CD14-positive monocyte (primary cell): ENCODE data around the gene GGA3. TPM values are rescaled to one million over a fixed set of nuclear protein-coding genes. Genes with fewer than 3 reads are reported as not detected.
A peak's percentile ranks its signal among the peaks of the same experiment; 100 is the strongest.

ENCODE experiments used
- DNase-seq, 3 donors: peaks; one replicate each; pipeline ENCODE4 v3.0.0-alpha.2; 2011 to 2022
- H2AFZ ChIP-seq: 2 replicates; pipeline ENCODE4 v1.6.0; 2012; ENCODE audit warnings: mild to moderate bottlenecking, low read depth, low read length, inconsistent platforms; ENCODE audit not compliant: insufficient read depth, poor library complexity, severe bottlenecking
- H3K27ac ChIP-seq, 2 donors: 1 replicate in 1 of 2; 2 replicates in 1 of 2; pipeline ENCODE4 v1.5.1; 2012 to 2013; ENCODE audit warnings: low read length in 2 of 2, control low read depth in 1 of 2, inconsistent platforms in 1 of 2, low read depth in 1 of 2, mild to moderate bottlenecking in 1 of 2
- H3K27me3 ChIP-seq, 2 donors: one replicate each; pipeline versions ENCODE4 v1.6.0 to v1.6.1; 2011 to 2013; ENCODE audit warnings: low read length in 2 of 2; ENCODE audit not compliant: control insufficient read depth in 2 of 2, insufficient read depth in 2 of 2
- H3K36me3 ChIP-seq, 2 donors: replicated peaks in 1 of 2; 1 replicate in 1 of 2; 2 replicates in 1 of 2; pipeline versions ENCODE4 v1.5.1 to v1.6.1; 2012 to 2013; ENCODE audit warnings: low read length in 2 of 2, control low read depth in 1 of 2, inconsistent platforms in 1 of 2, mild to moderate bottlenecking in 1 of 2; ENCODE audit not compliant: insufficient read depth in 2 of 2, control insufficient read depth in 1 of 2
- H3K4me1 ChIP-seq, 2 donors: 1 replicate in 1 of 2; 2 replicates in 1 of 2; pipeline versions ENCODE4 v1.5.1 to v1.6.1; 2012 to 2013; ENCODE audit warnings: low read length in 2 of 2, control low read depth in 1 of 2, inconsistent platforms in 1 of 2, mild to moderate bottlenecking in 1 of 2, moderate library complexity in 1 of 2; ENCODE audit not compliant: insufficient read depth in 2 of 2, control insufficient read depth in 1 of 2
- H3K4me2 ChIP-seq: replicated peaks from 2 replicates; pipeline ENCODE3; 2012; ENCODE audit warnings: low read length, moderate library complexity, mild to moderate bottlenecking; ENCODE audit not compliant: poor library complexity, severe bottlenecking; ENCODE audit errors: extremely low read depth
- H3K4me3 ChIP-seq, 3 experiments: fragments of 200-600 bp in 1 of 3; sonication (generic) in 1 of 3; replicated peaks in 1 of 3; 1 replicate in 2 of 3; 2 replicates in 1 of 3; pipeline ENCODE4 v1.5.1; 2011 to 2013; ENCODE audit warnings: low read length in 3 of 3, mild to moderate bottlenecking in 3 of 3, control low read depth in 2 of 3, low read depth in 2 of 3, inconsistent platforms in 1 of 3, moderate library complexity in 1 of 3
- H3K79me2 ChIP-seq: 2 replicates; pipeline ENCODE4 v1.6.0; 2012; ENCODE audit warnings: mild to moderate bottlenecking, control low read depth, inconsistent platforms, low read length, moderate library complexity; ENCODE audit not compliant: insufficient read depth
- H3K9ac ChIP-seq: 2 replicates; pipeline ENCODE4 v1.6.0; 2017; ENCODE audit warnings: low read length, mild to moderate bottlenecking; ENCODE audit not compliant: insufficient read depth, poor library complexity, severe bottlenecking
- H3K9me3 ChIP-seq, 2 donors: replicated peaks in 1 of 2; 1 replicate in 1 of 2; 2 replicates in 1 of 2; pipeline versions ENCODE4 v1.5.1 to v1.6.1; 2012 to 2013; ENCODE audit warnings: low read length in 2 of 2, control low read depth in 1 of 2; ENCODE audit not compliant: control insufficient read depth in 1 of 2, insufficient read depth in 1 of 2
- H4K20me1 ChIP-seq: 2 replicates; pipeline ENCODE4 v1.6.0; 2012; ENCODE audit warnings: mild to moderate bottlenecking, low read length, control low read depth, moderate library complexity; ENCODE audit not compliant: insufficient read depth
- H3K27ac Mint-ChIP-seq, 7 donors: one replicate each; pipeline ENCODE4 v1.8.0; 2020; ENCODE audit warnings: mild to moderate bottlenecking in 7 of 7, mixed read lengths in 7 of 7, moderate library complexity in 6 of 7, inconsistent platforms in 2 of 7
- H3K27me3 Mint-ChIP-seq, 3 donors: one replicate each; pipeline ENCODE4 v1.8.0; 2021 to 2022; ENCODE audit warnings: low read depth in 3 of 3, mild to moderate bottlenecking in 3 of 3, mixed read lengths in 3 of 3, moderate library complexity in 3 of 3, inconsistent platforms in 1 of 3
- H3K36me3 Mint-ChIP-seq, 2 donors: one replicate each; pipeline ENCODE4 v1.8.0; 2020; ENCODE audit warnings: mixed read lengths in 2 of 2, inconsistent platforms in 1 of 2, mild to moderate bottlenecking in 1 of 2
- H3K4me1 Mint-ChIP-seq: one replicate; pipeline ENCODE4 v1.8.0; 2020; ENCODE audit warnings: mild to moderate bottlenecking, mixed read lengths
- H3K4me3 Mint-ChIP-seq, 2 donors: one replicate each; pipeline ENCODE4 v1.8.0; 2020; ENCODE audit warnings: mild to moderate bottlenecking in 2 of 2, mixed read lengths in 2 of 2, moderate library complexity in 1 of 2
- H3K9me3 Mint-ChIP-seq, 7 donors: one replicate each; pipeline ENCODE4 v1.8.0; 2020 to 2022; ENCODE audit warnings: mixed read lengths in 7 of 7, mild to moderate bottlenecking in 6 of 7, moderate library complexity in 6 of 7, inconsistent platforms in 2 of 7
- CTCF ChIP-seq: fragments of 200-600 bp; IDR thresholded peaks from one replicate; pipeline ENCODE4 v1.8.0; 2022; ENCODE audit warnings: antibody characterized with exemption, mild to moderate bottlenecking
- WGBS: methylation state at CpG from one replicate; pipeline ENCODE4 v1.1.5; 2013; ENCODE audit warnings: missing lambda C conversion rate; ENCODE audit not compliant: insufficient coverage; 5-methylcytosine and 5-hydroxymethylcytosine counted together
- intact Hi-C, 2 donors: fragments of 100-400 bp; cut with micrococcal nuclease; formaldehyde crosslinking; loops; one replicate each; pipeline versions ENCODE4 v1.15.0 to v1.15.1; 2023
- polyA plus RNA-seq, 3 donors: library from polyadenylated mRNA; depleted of rRNA in 1 of 3; unstranded in 2 of 3; stranded (reverse) in 1 of 3; fragments of 300-500 nt in 2 of 3; fragments of >200 nt in 1 of 3; fragmentation: Illumina TruSeq in 2 of 3; gene quantifications; 1 replicate in 2 of 3; 2 replicates in 1 of 3; pipeline ENCODE4 v1.2.3, GENCODE V29; 2012 to 2021

The GGA3 gene
- polyA plus RNA-seq, 3 donors: 4.3 to 162 (median 15.7) TPM

- intact Hi-C loops: no loop called here
- H3K79me2 ChIP-seq: peaks cover 25% of the 10 kb centered on the region
- no peak overlapping the region for H3K4me2 ChIP-seq
- peaks cover 56 to 67% of the 10 kb centered on the region in 2 donors for H3K36me3 ChIP-seq
- no peaks in the 10 kb centered on the region for H3K9me3 ChIP-seq
- H3K27me3 ChIP-seq: no peaks in the 10 kb centered on the region
- H3K9ac ChIP-seq: no peak overlapping the region
- no peak for DNase-seq
- Mint-ChIP-seq H3K27ac (peak overlapping the region in 1 of 7 donors; percentile 58), H3K9me3 (no peaks in the 10 kb centered on the region), H3K36me3 (peaks cover 61 to 82% of the 10 kb centered on the region in 2 donors), H3K4me3 (no peak overlapping the region), H3K27me3 (peaks cover 0 to 4% (median 3%) of the 10 kb centered on the region in 3 donors), H3K4me1 (peaks cover 28% of the 10 kb centered on the region)
- no peak for TF ChIP-seq CTCF
- peaks cover 27% of the 10 kb centered on the region in 2 donors for H3K4me1 ChIP-seq
- peaks cover 13% of the 10 kb centered on the region for H4K20me1 ChIP-seq
- WGBS: over 99% methylated on average over 12 of the region's 13 CpGs
- H3K4me3 ChIP-seq: no peak overlapping the region
- no peak overlapping the region for H3K27ac ChIP-seq
- no peak overlapping the region for H2AFZ ChIP-seq
These were observed 28.6 kb downstream of the GGA3 start for GRCh38 chr17:75232786-75233185.

GRCh38 chr17:75231741-75232464 lies 29.5 kb downstream of the GGA3 start:
- intact Hi-C loops: no loop called here
- peaks cover 25% of the 10 kb centered on the region for H3K79me2 ChIP-seq
- H4K20me1 ChIP-seq: peaks cover 5% of the 10 kb centered on the region
- H3K9ac ChIP-seq: no peak overlapping the region
- no peaks in the 10 kb centered on the region for H3K9me3 ChIP-seq
- H3K27me3 ChIP-seq: no peaks in the 10 kb centered on the region
- no peak overlapping the region for H3K4me3 ChIP-seq
- Mint-ChIP-seq H3K9me3 (no peaks in the 10 kb centered on the region), H3K27ac (peak overlapping the region in 3 of 7 donors; percentile 48 to 64 (median 58)), H3K27me3 (peaks cover 0 to 4% (median 2%) of the 10 kb centered on the region in 3 donors), H3K4me3 (no peak overlapping the region), H3K36me3 (peaks cover 55 to 76% of the 10 kb centered on the region in 2 donors), H3K4me1 (peaks cover 35% of the 10 kb centered on the region)
- H3K4me2 ChIP-seq: no peak overlapping the region
- WGBS: 98% methylated on average over 10 of the region's 18 CpGs
- DNase-seq: no peak
- TF ChIP-seq CTCF: no peak
- peak overlapping the region in 1 of 2 donors; percentile 20 for H3K27ac ChIP-seq
- no peak overlapping the region for H2AFZ ChIP-seq
- H3K4me1 ChIP-seq: peaks cover 35 to 36% of the 10 kb centered on the region in 2 donors
- peaks cover 49 to 59% of the 10 kb centered on the region in 2 donors for H3K36me3 ChIP-seq
